HUDEP-2 (cell line): Measurements from ENCODE around the gene GARIN3.
"Not testable (repeated sequence)": the region's sequence is repeated elsewhere in the genome, so short reads cannot be mapped to it uniquely, and the experiment has no call there.

Source experiments
- DNase-seq, 76 experiments: peaks; one replicate each; lab custom pipeline; 2025; ENCODE audit not compliant: unreplicated experiment in 76 of 76; lab: John Stamatoyannopoulos, UW

GARIN3 gene

DNA sequence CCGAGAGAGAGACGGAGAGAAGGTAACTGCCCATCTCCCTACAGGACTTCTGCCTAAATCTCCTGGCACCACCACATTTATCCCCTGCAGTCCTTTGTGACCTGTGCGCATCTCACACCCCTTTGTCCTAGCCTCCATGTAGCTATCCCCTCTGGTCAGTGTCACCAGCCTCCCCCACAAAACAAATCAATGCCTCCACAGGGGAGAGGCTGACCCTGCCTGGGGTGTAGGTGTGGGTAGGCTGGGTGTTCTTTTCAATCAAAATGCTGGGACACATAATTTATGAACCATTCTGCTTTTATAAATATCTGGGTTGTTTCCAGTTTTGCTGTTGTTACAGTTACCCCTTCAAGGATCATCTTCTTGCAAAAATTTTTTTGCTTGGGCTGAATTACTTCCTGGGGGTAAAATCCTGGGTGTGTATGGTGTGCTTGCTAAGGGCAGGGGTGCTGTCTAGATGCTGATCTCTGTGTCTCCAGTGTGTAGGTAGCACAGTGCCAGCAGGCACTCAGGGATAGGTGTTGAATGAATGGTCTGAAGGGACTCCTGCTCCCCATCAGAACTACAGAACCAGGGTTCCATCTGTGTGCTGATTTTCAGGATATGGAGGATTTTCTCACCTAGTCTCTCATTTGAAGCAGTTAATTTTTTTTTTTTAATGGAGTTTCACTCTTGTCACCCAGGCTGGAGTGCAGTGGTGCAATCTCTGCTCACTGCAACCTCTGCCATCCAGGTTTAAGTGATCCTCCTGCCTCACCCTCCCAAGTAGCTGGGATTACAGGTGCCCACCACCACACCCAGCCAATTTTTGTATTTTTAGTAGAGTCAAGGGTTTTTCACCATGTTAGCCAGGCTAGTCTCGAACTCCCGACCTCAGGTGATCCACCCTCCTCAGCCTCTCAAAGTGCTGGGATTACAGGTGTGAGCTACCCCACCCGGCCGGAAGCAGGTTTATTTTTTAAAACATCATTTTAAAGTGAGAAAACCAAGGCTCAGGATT lies at the start of gene GARIN3:
Gene GARIN3 (minus strand): TSS at position 51 of the 1,000 bp plus-strand sequence. CDS start 96 bp downstream, outside the sequence.
- DNase-seq: no peak

DNA sequence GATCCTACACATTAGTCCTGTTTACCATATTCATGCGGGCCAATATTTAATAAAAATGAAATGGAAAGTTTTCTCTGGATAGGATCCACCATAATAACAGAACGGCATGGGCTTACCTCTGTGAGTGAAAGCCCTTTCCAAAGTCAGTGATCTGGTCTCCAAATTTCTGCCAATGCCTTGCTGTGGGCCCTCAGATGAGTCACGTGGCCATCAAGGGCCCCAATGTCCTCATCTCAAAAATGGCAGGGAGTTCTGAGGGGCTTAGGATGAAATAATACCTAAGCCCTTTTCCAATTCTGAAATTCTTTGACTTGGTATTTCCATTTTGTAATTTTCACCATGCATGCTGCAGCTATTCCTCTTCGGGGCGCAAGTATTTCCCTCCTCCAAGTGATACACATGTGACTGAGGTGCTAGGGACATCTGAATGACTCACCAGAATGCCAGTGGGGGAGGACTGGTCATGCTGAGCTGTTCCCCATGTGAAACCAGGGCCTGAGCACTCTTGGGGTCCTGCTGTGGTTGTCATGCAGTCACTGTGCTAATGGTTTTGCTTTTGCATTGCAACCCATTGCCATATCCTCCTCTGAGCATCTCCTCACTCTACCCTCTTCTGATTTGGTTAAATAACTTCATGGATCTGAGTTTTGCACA lies 49.6 kb upstream of the GARIN3 start:
- no peak for DNase-seq

DNA sequence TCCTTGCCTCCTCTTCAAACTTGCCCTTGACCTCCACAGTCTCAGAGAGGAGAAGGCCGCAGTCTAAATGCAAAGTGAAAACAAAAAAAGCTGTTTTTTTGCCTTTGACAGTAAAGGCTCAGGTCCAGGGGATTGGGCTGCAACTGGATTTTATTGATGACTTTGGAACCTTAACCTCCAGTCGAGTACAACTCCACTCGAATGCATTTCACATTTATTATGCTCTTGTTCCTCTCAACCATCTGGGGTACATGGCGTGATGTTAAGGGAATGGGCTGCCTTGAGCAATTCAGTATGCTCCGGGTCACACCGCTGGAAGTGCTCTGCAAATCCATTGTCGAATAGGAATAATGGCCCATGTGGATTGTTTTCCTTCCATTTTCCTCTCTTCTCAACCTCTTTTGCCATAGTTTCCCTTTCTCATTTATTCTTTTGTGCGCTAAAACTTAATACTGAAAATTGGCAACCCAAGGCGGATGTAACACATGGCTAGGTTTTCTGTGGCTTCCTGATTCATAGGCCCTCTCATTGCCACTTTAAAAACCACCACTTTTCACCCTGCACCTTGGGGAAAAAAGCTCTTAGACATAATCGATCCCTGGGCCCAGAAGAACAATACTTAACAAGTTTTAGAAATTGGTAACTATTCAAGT lies 48.9 kb upstream of the GARIN3 start:
- no peak for DNase-seq

DNA sequence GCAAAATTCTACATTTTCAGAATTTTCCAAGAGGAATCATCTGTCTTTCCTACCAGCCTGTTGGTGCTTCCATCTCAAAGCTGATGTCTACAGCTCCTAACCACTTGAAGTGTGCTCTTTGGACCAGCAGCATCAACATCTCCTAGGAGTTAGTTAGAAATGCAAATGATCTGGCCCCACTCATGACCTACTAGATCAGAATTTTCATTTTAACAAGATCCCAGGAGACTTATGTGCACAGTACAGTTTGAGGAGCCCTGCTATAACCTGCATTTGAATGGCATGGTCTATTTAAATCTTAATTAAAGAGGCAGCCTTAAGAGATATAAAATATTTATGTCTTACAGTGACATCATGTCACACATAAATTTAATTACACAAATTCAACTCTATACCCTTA lies 48.4 kb upstream of the GARIN3 start:
- no peak for DNase-seq

DNA sequence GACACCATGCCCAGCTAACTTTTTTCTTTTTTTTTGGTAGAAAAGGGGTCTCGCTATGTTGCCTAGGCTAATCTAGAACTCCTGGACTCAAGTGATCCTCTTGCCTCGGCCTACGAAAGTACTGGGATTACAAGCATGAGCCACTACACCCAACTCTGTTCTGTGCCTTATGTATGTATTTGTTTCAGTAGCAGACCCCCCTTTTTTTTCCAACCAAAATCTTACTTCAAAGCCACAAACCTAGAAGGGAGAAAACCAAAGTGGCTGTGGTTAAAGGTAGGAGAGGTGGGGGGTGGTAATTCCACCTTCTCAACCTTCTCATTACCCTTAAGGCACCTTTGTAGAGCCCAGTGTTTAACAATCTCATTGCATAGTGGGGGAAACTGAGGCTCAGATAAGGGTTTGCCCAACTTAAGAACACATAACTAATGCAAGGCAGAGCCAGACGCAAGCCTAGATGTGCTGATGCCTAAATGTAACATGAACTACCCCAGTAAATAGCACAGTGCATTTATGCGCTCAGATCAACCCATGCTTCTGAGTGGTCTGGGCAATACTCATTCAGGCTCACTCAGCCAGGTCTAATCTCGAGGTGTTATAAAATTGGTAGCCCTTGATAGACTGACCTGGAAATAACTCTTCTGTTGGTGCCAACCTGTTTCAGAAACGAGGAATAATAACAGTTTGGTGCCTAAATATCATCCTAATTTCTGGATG lies 47.6 kb upstream of the GARIN3 start:
- no peak for DNase-seq

DNA sequence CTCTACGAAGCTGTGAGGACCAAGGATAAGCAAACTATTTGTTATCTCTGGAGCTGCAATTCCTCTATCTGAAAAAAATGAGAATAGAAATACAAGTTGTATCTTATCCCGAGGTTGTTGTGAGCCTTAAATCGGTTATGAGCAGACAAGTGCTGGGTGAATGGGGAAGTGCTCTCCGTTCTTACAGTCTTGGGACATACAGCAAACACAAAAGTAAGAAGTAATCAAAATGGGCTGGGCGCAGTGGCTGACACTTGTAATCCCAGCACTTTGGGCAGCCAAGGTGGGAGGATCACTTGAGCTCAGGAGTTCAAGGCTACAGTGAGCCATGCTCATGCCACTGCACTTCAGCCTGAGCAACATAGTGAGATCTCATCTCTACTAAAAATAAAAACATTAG lies 46.2 kb upstream of the GARIN3 start:
- DNase-seq: no peak

DNA sequence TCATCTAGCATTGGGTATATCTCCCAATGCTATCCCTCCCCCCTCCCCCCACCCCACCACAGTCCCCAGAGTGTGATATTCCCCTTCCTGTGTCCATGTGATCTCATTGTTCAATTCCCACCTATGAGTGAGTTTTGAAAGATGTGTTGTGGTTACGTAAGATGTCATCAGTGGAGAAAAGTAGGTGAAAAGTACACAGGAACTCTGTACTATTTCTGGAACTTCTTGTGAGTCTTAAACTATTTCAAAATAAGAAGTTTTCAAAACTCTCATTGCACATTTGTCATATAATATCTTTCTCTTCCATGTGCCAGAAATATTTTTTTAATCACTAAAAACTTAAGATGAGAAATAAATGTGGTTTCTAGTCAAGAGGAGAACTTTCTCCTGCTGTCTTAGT lies 44.6 kb upstream of the GARIN3 start:
- DNase-seq: not testable (repeated sequence)

DNA sequence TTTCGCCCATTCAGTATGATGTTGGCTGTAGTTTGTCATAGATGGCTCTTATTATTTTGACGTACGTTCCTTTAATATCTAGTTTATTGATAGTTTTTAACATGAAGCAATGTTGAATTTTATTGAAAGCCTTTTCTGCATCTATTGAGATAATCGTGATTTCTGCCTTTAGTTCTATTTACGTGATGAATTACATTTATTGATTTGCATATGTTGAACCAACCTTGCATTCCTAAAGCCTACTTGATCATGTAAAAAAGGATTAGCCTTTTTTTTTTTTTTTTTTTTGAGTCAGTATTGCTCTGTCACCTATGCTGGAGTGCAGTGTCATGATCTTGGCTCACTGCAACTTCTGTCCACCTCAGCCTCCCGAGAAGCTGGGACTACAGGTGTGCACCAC lies 39.6 kb upstream of the GARIN3 start:
- DNase-seq: no peak

DNA sequence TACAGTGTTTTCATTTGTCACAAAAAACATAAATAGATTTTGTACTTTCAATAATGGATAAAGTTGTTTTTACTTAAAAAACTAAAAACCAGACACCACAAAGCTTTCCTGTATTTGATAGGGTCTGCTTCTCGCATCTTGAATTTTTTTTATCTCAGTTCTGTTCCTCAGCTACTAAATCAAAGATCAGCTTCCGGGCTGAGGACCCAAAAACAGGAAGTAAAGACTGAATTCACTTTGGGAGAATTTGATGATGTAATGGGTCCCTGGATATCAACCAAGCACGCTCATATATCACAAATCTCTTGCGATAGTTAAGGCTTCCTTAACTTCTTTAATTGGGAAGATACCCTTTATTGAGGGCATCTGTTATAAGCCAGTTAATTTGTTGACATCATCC lies 38.7 kb upstream of the GARIN3 start:
- no peak for DNase-seq

DNA sequence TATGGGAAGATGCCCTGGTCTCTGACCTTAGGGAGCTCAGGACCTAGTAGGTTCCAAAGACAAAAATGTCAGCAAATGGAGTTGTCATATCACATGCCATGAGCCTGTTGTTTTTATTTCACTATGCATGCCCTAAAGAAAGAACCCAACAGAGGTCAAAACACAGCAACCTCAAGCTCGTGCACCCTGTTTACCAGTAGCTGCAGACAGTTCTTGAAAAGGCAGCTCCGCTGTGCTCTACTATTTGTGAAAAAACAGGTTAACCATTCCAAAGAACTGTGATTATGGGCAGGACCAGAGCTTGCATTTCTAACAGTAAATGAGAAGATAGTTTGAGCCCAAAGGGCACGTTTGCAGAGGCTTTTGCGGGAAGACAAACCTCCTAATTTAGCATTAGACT lies 37.4 kb upstream of the GARIN3 start:
- no peak for DNase-seq

DNA sequence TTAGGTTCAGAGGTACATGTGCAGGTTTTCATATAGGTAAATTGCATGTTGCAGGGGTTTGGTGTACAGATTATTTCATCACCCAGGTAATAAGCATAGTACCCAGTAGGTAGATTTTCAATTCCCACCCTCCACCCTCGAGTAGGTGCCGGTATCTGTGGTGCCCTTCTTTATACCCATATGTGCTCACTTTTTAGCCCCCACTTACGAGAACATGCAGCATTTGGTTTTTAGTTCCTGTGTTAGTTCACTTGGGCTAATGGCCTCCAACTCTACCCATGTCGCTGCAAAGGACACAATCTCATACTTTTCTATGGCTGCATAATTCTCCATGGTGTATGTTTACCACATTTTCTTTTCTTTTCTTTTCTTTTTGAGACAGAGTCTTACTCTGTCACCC lies 35.8 kb upstream of the GARIN3 start:
- no peak for DNase-seq

DNA sequence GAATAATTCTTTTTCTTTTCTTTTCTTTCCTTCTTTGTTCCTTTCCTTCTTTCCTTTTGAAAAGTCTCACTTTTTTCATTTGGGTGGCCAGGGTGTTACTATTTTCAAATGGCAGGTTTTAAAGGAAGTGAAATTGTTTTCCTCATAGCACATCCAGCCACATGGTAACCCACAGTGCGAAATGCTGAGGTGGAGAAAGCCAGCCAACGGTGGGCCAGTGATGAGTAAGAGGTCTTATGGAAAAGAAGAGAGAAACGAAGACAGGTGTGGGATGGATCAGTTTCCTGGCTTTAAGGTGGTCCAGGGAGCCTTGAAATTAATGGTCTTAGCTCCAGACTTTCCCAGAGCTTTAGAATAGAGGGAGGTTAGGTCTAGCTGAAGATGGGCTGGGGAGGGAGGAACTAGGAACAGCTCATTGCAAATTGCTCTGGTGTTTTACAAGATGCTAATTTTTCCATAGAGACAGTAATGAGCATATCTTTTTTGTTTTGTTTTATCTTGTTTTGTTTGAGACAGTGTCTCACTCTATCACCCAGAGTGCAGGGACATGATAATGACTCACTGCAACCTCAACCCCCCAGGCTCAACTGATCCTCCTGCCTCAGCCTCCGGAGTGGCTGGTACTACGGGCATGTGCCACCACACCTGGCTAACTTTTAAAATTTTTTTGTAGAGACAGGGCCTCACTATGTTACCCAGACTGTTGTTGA lies 32.4 kb upstream of the GARIN3 start:
- DNase-seq: peak in 4 of 76 experiments; percentile 0 to 10 (median 4)

DNA sequence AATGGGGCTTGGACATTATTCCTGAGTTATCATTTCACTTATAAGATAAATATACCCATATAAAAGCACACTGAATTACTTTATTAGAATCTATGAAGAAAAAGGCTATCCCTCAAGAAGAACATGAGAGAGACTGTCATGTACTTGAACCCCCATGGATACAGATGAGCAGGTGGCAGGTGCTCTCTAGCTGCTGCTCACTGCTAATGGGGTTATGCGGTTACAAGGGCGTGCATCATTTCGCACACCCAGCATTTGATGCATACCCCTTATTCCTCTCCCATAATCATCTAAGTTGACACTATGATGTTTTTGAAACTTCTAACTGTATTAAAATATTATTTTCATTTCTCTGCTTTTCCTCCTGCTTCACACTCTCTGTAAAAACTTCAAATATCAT lies 31.0 kb upstream of the GARIN3 start:
- DNase-seq: no peak

DNA sequence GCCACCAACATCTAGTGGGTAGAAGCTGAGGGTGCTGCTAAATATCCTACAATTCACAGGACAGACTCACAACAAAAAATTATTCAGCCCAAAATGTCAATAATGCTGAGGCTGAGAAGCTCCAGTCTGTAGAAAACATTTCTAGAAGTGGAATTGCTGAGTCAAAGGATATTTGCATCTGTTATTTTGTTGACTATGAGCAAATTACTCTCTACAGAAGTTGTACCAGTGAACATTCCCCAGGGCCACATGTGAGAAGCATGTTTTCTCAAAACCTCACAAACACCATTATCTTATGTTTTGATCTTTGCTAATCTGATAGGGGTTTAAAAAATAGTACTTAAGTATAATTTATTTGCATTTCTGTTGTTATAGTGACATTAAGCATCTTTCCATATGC lies 30.0 kb upstream of the GARIN3 start:
- DNase-seq: no peak

DNA sequence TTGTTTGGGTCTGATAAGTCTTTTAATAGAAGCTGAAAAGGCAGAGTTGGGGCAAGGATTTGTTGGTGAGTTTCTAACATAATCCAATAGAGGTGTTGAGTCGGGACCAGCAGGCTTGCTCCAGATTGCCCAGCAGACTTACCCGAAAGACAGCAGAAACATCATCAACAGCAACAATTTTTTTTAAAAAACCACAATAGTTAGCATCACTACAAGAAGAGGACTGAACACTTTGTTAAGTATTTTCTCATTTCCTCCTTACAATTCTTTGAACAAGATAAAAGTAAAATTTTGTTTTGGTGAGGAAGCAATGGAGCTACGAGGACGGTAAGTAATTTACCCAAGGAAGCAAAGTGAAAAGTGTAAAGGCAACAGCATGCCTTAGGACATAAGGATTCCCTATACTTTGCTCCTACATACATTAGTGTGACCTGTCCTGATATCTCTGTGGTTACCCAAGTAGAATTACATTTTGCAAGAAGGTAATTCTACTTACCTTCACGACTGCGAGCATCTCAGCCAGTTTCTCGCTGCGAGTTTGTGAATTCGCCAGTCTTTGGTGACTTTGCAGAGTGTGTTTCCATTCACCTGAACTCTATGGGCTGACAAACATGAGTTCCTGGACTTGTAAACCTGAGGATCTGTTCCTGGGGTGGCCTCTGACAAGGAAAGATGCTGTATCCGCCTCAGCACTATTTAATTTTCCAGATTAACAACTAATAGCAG lies 27.8 kb upstream of the GARIN3 start:
- DNase-seq: no peak

DNA sequence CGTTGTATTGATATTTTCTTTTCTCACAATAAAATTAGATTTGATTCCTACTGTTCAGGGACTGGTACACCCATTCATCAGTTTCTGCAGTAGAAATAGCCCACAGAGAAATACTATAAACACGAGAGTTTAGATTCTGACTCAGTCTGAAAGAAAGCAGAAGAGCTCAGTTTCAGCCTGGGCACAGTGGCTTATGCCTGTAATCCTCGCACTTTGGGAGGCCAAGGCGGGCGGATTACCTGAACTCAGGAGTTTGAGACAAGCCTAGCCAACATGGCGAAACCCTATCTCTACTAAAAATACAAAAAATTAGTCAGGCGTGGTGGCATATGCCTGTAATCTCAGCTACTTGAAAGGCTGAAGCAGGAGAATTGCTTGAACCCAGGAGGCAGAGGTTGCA lies 23.2 kb upstream of the GARIN3 start:
- DNase-seq: no peak

DNA sequence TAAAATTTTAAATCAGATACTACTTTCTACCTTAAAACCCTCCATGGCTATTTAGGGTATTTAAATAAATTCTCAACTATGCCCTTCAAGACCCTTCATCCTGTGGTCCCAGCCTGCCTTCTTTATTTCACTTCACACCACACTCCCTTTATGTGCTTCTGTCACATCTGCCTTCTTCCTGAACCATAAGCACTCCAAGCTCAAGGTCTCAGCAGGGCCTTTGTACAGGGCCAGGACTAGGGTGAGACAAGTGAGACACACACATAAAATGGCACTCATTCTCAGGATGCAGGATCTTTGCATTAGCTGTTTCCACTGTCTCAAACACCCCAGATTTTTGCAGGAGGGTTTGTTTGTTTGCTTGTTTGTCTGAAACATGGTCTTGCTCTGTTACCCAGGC lies 22.2 kb upstream of the GARIN3 start:
- DNase-seq: no peak

DNA sequence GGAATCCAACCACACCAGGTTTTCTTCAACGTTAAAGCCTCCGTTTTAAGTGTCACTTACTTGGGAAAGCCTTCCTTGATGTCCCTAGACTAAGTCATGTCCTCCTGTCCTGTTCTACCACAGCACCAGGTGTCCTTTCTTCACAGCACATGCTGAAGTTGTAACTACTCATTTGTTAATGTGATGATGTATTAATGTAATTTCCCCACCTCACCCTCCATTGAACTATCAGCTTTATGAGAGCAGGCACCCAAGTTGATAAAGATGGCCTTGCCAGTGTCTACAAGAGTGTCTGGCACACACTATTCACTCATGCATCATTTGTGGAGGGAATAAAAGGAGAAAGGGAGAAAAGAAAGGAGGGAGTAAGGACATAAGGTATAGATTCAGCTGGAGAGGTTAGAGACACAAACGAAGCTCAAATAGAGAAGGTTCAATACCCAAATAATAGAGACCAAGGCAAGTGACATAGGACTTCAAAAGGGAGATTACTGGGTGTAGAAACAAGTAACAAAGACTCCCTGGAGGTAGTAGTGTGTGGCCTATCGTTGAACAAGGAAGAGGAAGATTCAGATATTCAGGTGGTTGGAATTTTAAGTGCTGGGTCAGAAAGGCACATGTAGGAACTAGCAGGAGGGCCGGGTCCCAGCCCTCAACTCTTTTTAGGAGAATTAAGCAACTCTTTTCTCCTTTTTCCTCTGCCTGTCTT lies 21.1 kb upstream of the GARIN3 start:
- no peak for DNase-seq
